H9 (cell line): ENCODE measurements around the gene CCDC38. TPM values are rescaled to one million over a fixed set of nuclear protein-coding genes. Genes with fewer than 3 reads are reported as not detected.
A peak's percentile ranks its signal among the peaks of the same experiment; 100 is the strongest.

Source experiments
- DNase-seq: peaks from one replicate; pipeline ENCODE4 v3.0.0-alpha.2; 2017
- H2AFZ ChIP-seq: one replicate; pipeline ENCODE4 v1.6.1; 2013; ENCODE audit warnings: mild to moderate bottlenecking, low read length, control low read depth, moderate library complexity
- H2AK5ac ChIP-seq: 2 replicates; pipeline ENCODE4 v1.6.1; 2013; ENCODE audit warnings: low read length, control low read depth, mixed read lengths; ENCODE audit not compliant: insufficient read length
- H2BK120ac ChIP-seq: one replicate; pipeline ENCODE4 v1.6.1; 2013; ENCODE audit warnings: low read depth, mild to moderate bottlenecking, low read length, control low read depth, inconsistent platforms; ENCODE audit not compliant: poor library complexity, severe bottlenecking
- H2BK12ac ChIP-seq: 2 replicates; pipeline ENCODE4 v1.6.1; 2013; ENCODE audit warnings: low read length, control low read depth, mixed read lengths, low read depth; ENCODE audit not compliant: insufficient read length
- H2BK15ac ChIP-seq: 2 replicates; pipeline ENCODE4 v1.6.1; 2013; ENCODE audit warnings: low read depth, low read length, control low read depth
- H2BK20ac ChIP-seq: one replicate; pipeline ENCODE4 v1.6.1; 2013; ENCODE audit warnings: low read depth, mild to moderate bottlenecking, low read length, control low read depth, inconsistent platforms; ENCODE audit not compliant: poor library complexity, severe bottlenecking
- H2BK5ac ChIP-seq: 2 replicates; pipeline ENCODE4 v1.6.1; 2013; ENCODE audit warnings: low read length, control low read depth, mixed read lengths; ENCODE audit not compliant: insufficient read length
- H3K14ac ChIP-seq: 2 replicates; pipeline ENCODE4 v1.6.1; 2013; ENCODE audit warnings: low read length, control low read depth; ENCODE audit not compliant: insufficient read depth
- H3K18ac ChIP-seq: 2 replicates; pipeline ENCODE4 v1.6.1; 2013; ENCODE audit warnings: low read depth, mild to moderate bottlenecking, mixed read lengths, low read length, control low read depth; ENCODE audit not compliant: insufficient read length
- H3K23ac ChIP-seq: 2 replicates; pipeline ENCODE4 v1.6.1; 2013; ENCODE audit warnings: low read length, control low read depth, mixed read lengths, low read depth; ENCODE audit not compliant: insufficient read length
- H3K23me2 ChIP-seq: 2 replicates; pipeline ENCODE4 v1.6.1; 2013; ENCODE audit warnings: low read depth, mild to moderate bottlenecking, mixed read lengths, low read length, control low read depth; ENCODE audit not compliant: insufficient read length, poor library complexity, severe bottlenecking
- H3K27ac ChIP-seq: 2 replicates; pipeline ENCODE4 v1.5.1; 2013; ENCODE audit warnings: low read length, control low read depth, mixed read lengths, low read depth; ENCODE audit not compliant: insufficient read length
- H3K27me3 ChIP-seq: 2 replicates; pipeline ENCODE4 v1.6.1; 2013; ENCODE audit warnings: low read length, control low read depth, inconsistent platforms; ENCODE audit not compliant: insufficient read depth
- H3K4ac ChIP-seq: 2 replicates; pipeline ENCODE4 v1.6.1; 2013; ENCODE audit warnings: low read depth, mild to moderate bottlenecking, control low read depth, inconsistent platforms, low read length, moderate library complexity
- H3K4me1 ChIP-seq: 2 replicates; pipeline ENCODE4 v1.6.1; 2013; ENCODE audit warnings: low read length, control low read depth, inconsistent platforms; ENCODE audit not compliant: insufficient read depth
- H3K4me2 ChIP-seq: 2 replicates; pipeline ENCODE4 v1.6.1; 2013; ENCODE audit warnings: low read length, control low read depth, mixed read lengths; ENCODE audit not compliant: insufficient read length, insufficient read depth
- H3K56ac ChIP-seq: 2 replicates; pipeline ENCODE4 v1.6.1; 2013; ENCODE audit warnings: low read depth, mild to moderate bottlenecking, mixed read lengths, low read length, control low read depth; ENCODE audit not compliant: insufficient read length
- H3K79me1 ChIP-seq: 2 replicates; pipeline ENCODE4 v1.6.1; 2013; ENCODE audit warnings: low read depth, mild to moderate bottlenecking, moderate library complexity, low read length, control low read depth, inconsistent platforms; ENCODE audit not compliant: insufficient read depth, poor library complexity, severe bottlenecking
- H3K79me2 ChIP-seq: 2 replicates; pipeline ENCODE4 v1.6.1; 2013; ENCODE audit warnings: low read length, control low read depth, inconsistent platforms; ENCODE audit not compliant: insufficient read depth
- H3K9ac ChIP-seq: 2 replicates; pipeline ENCODE4 v1.6.1; 2013; ENCODE audit warnings: low read length, control low read depth, mixed read lengths; ENCODE audit not compliant: insufficient read length; ENCODE audit errors: extremely low read depth
- H3K9me3 ChIP-seq: one replicate; pipeline ENCODE4 v1.6.1; 2013; ENCODE audit warnings: low read depth, low read length, inconsistent platforms; ENCODE audit not compliant: control insufficient read depth
- H3T11ph ChIP-seq: one replicate; pipeline ENCODE4 v1.6.1; 2013; ENCODE audit warnings: mild to moderate bottlenecking, low read length, control low read depth, inconsistent platforms
- H4K20me1 ChIP-seq: one replicate; pipeline ENCODE4 v1.6.1; 2013; ENCODE audit not compliant: control insufficient read depth, insufficient read length, insufficient read depth
- H4K5ac ChIP-seq: 2 replicates; pipeline ENCODE4 v1.6.1; 2013; ENCODE audit warnings: low read depth, mild to moderate bottlenecking, mixed read lengths, low read length, control low read depth; ENCODE audit not compliant: insufficient read length
- H4K8ac ChIP-seq: replicated peaks from 2 replicates; pipeline ENCODE4 v1.6.1; 2013; ENCODE audit warnings: low read length, control low read depth, mixed read lengths, low read depth; ENCODE audit not compliant: insufficient read length
- H4K91ac ChIP-seq: 2 replicates; pipeline ENCODE4 v1.6.1; 2013; ENCODE audit warnings: low read depth, mild to moderate bottlenecking, moderate library complexity, mixed read lengths, low read length, control low read depth; ENCODE audit not compliant: insufficient read length
- H3K27ac Mint-ChIP-seq, 3 experiments: 2 replicates in 2 of 3; 3 replicates in 1 of 3; pipeline ENCODE4 v1.8.0; 2020 to 2021; ENCODE audit warnings: mixed read lengths in 3 of 3, mild to moderate bottlenecking in 1 of 3, moderate library complexity in 1 of 3
- H3K27me3 Mint-ChIP-seq: 2 replicates; pipeline ENCODE4 v1.8.0; 2021; ENCODE audit warnings: low read depth, mild to moderate bottlenecking, moderate library complexity, mixed read lengths
- H3K36me3 Mint-ChIP-seq, 3 experiments: 2 replicates in 2 of 3; 3 replicates in 1 of 3; pipeline ENCODE4 v1.8.0; 2020 to 2021; ENCODE audit warnings: low read depth in 3 of 3, mixed read lengths in 3 of 3; ENCODE audit not compliant: insufficient read depth in 1 of 3
- H3K4me1 Mint-ChIP-seq, 2 experiments: 2 replicates each; pipeline ENCODE4 v1.8.0; 2020; ENCODE audit warnings: mixed read lengths in 2 of 2
- H3K4me3 Mint-ChIP-seq, 2 experiments: 2 replicates in 1 of 2; 3 replicates in 1 of 2; pipeline ENCODE4 v1.8.0; 2020 to 2021; ENCODE audit warnings: mild to moderate bottlenecking in 2 of 2, mixed read lengths in 2 of 2, moderate library complexity in 1 of 2
- H3K9me3 Mint-ChIP-seq, 2 experiments: 2 replicates in 1 of 2; 3 replicates in 1 of 2; pipeline ENCODE4 v1.8.0; 2020; ENCODE audit warnings: mild to moderate bottlenecking in 2 of 2, mixed read lengths in 2 of 2, moderate library complexity in 1 of 2
- WGBS: extraction: QIAGEN DNeasy Blood & Tissue Kit; methylation state at CpG from one replicate; pipeline ENCODE4 v1.1.7; 2013; ENCODE audit warnings: missing lambda C conversion rate, low lambda C conversion rate, mixed read lengths; ENCODE audit not compliant: insufficient read length; ENCODE audit errors: extremely low coverage; 5-methylcytosine and 5-hydroxymethylcytosine counted together
- total RNA-seq: library from RNA; stranded (reverse); gene quantifications from 2 replicates; pipeline ENCODE4 v1.2.1, GENCODE V29; 2021
- TF ChIP-seq, protein P1 (sequence below): fragments of 200-600 bp; sonication (generic); conservative IDR thresholded peaks from 3 replicates; pipeline ENCODE4 v1.8.0; 2021; ENCODE audit warnings: antibody characterized with exemption, mild to moderate bottlenecking

CCDC38 gene
- total RNA-seq, 1 experiment from 2014 or later: not detected

DNA sequence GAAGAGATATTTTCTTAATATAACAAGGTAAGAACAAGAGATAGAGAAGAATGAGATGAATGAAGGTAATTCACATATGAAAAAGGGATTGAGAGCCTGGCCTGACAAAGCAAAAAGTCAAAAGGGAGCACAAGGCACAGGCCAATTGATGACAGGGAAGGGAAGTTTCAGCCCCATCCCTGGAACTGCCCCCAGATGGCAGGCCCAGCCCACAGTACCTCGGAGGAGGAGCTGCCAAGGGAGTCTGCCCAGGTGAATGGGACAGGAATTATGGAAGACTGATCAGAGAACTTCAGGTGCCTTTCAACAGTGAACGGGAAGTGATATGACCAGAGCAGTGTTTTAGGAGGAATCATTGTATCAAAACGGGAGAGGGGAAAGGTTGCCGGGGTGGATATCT is 68.0 kb downstream of the CCDC38 start:
- Mint-ChIP-seq H3K36me3 (peaks cover 4 to 18% (median 7%) of the 10 kb centered on the region in 3 experiments; a peak in 5 of 7 replicates), H3K9me3 (peaks cover 2 to 6% of the 10 kb centered on the region in 2 experiments; a peak in 4 of 5 replicates), H3K4me3 (no peak overlapping the region), H3K27ac (peak overlapping the region in 2 of 3 experiments; percentile 40 to 89; a peak in 4 of 7 replicates), H3K27me3 (no peaks in the 10 kb centered on the region), H3K4me1 (peaks cover 16 to 21% of the 10 kb centered on the region in 2 experiments)
- H4K8ac ChIP-seq: no peak overlapping the region
- H3K9ac ChIP-seq: no peak overlapping the region
- no peak overlapping the region for H2AFZ ChIP-seq
- no peak overlapping the region for H3K23ac ChIP-seq
- no peak overlapping the region for H3K4me2 ChIP-seq
- H4K20me1 ChIP-seq: no peaks in the 10 kb centered on the region
- H3K27me3 ChIP-seq: no peaks in the 10 kb centered on the region
- TF ChIP-seq, protein P1, sequence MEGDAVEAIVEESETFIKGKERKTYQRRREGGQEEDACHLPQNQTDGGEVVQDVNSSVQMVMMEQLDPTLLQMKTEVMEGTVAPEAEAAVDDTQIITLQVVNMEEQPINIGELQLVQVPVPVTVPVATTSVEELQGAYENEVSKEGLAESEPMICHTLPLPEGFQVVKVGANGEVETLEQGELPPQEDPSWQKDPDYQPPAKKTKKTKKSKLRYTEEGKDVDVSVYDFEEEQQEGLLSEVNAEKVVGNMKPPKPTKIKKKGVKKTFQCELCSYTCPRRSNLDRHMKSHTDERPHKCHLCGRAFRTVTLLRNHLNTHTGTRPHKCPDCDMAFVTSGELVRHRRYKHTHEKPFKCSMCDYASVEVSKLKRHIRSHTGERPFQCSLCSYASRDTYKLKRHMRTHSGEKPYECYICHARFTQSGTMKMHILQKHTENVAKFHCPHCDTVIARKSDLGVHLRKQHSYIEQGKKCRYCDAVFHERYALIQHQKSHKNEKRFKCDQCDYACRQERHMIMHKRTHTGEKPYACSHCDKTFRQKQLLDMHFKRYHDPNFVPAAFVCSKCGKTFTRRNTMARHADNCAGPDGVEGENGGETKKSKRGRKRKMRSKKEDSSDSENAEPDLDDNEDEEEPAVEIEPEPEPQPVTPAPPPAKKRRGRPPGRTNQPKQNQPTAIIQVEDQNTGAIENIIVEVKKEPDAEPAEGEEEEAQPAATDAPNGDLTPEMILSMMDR: peak; percentile 39; the same call in 2 of the 3 replicates
- no peaks in the 10 kb centered on the region for H3K79me1 ChIP-seq
- 0 out of 2 replicates have a peak, but pooled peaks cover 2% of the 10 kb centered on the region for H3K4me1 ChIP-seq
- no peak overlapping the region for H3K27ac ChIP-seq
- no peak overlapping the region for H4K5ac ChIP-seq
- no peaks in the 10 kb centered on the region for H3K23me2 ChIP-seq
- H2BK20ac ChIP-seq: no peak overlapping the region
- no peak overlapping the region for H3K56ac ChIP-seq
- H2BK12ac ChIP-seq: no peak overlapping the region
- H3T11ph ChIP-seq: no peak overlapping the region
- H2BK15ac ChIP-seq: no peak overlapping the region
- H4K91ac ChIP-seq: no peak overlapping the region
- H3K9me3 ChIP-seq: no peaks in the 10 kb centered on the region
- no peak overlapping the region for H3K14ac ChIP-seq
- DNase-seq: peak; percentile 58
- no CpG with 5 or more reads among the region's 4 CpGs for WGBS
- H2BK120ac ChIP-seq: no peak overlapping the region
- H2BK5ac ChIP-seq: no peak overlapping the region
- H3K79me2 ChIP-seq: no peaks in the 10 kb centered on the region
- no peak overlapping the region for H2AK5ac ChIP-seq
- H3K4ac ChIP-seq: no peak overlapping the region
- H3K18ac ChIP-seq: no peak overlapping the region
